ENCODE data around the gene CEP164. TPM values are rescaled to one million over a fixed set of nuclear protein-coding genes. Genes with fewer than 3 reads are reported as not detected.

Gene CEP164
- total and polyA plus RNA-seq, 2 of the 4 experiments (the other 2 are of a cell fraction): 23.3 to 26.9 TPM

GRCh38 chr11:117302228-117302627 is 25.4 kb upstream of the CEP164 start:
- Histone ChIP-seq H2AK9ac (replicated peaks; ENCODE audit: low read depth, low read length, poor library complexity) (no peak overlapping the region), H3K4ac (ENCODE audit: low read depth, low read length) (no peak overlapping the region), H3K79me1 (ENCODE audit: low read depth in 1 of 2, low read length in 2 of 2) (peaks cover 12 to 40% of the 10 kb centered on the region in 2 experiments), H2AFZ (replicated peaks; ENCODE audit: low read length, poor library complexity) (no peak overlapping the region), H3K36me3 (ENCODE audit: control insufficient read depth, insufficient read depth, low read length) (peaks cover 5% of the 10 kb centered on the region), H3K14ac (replicated peaks; ENCODE audit: low read depth, low read length) (no peak overlapping the region), H3K4me3 (ENCODE audit: insufficient read depth, low read depth, low read length) (no peak overlapping the region), H2AK5ac (ENCODE audit: low read depth, low read length) (no peak overlapping the region), H4K8ac (ENCODE audit: low read depth in 2 of 2, low read length in 2 of 2) (no peak overlapping the region), H3K4me2 (ENCODE audit: low read depth, low read length) (no peak overlapping the region), H3K9ac (ENCODE audit: low read depth, low read length) (no peak overlapping the region), H3K4me1 (ENCODE audit: control insufficient read depth, insufficient read depth, low read length) (peaks cover 13% of the 10 kb centered on the region; the same call in 1 of the 2 replicates), H2BK5ac (ENCODE audit: low read depth, low read length, poor library complexity, severe bottlenecking) (no peak overlapping the region), H4K91ac (ENCODE audit: insufficient read depth, low read depth, low read length) (no peak overlapping the region), H2BK15ac (ENCODE audit: low read depth, low read length) (no peak overlapping the region), H3K9me3 (ENCODE audit: control insufficient read depth, insufficient read depth, low read length) (no peaks in the 10 kb centered on the region), H3K18ac (ENCODE audit: low read depth, low read length) (no peak overlapping the region), H2BK20ac (ENCODE audit: low read depth, low read length) (no peak overlapping the region), H4K20me1 (ENCODE audit: insufficient read depth, low read length) (peaks cover 12% of the 10 kb centered on the region; the same call in 1 of the 2 replicates), H3K56ac (ENCODE audit: extremely low read depth, insufficient read depth, low read length) (no peak overlapping the region), H3K27me3 (ENCODE audit: control insufficient read depth, insufficient read depth, low read length) (no peaks in the 10 kb centered on the region), H3K9me1 (ENCODE audit: insufficient read depth, low read length) (peaks cover 7% of the 10 kb centered on the region; the same call in 1 of the 2 replicates), H4K5ac (ENCODE audit: low read depth, low read length) (no peak overlapping the region), H2BK120ac (ENCODE audit: low read depth, low read length) (no peak overlapping the region), H3K23ac (ENCODE audit: low read depth, low read length) (no peak overlapping the region), H3K27ac (ENCODE audit: insufficient read depth, low read length) (no peak overlapping the region)
- dilution Hi-C loops (cut with HindIII; ENCODE audit: low sequenced_read_pairs, unreplicated experiment) (no loop called here), intact Hi-C loops (cut with micrococcal nuclease) (no loop called here), in situ Hi-C loops (cut with MboI; ENCODE audit: low sequenced_read_pairs) (no loop called here)
- DNase-seq (no peak), ATAC-seq (ENCODE audit: low read depth) (no peak)
- no peak for TF ChIP-seq SMC3 (IDR thresholded peaks at IDR 0.05; ENCODE audit: low read depth, low read length)
- TF ChIP-seq CTCF (conservative IDR thresholded peaks at IDR 0.05; ENCODE audit: low read depth, low read length): no peak
- no peak for TF ChIP-seq MAZ (IDR thresholded peaks at IDR 0.05; ENCODE audit: borderline replicate concordance, low read depth, low read length)
- TF ChIP-seq MAFK (IDR thresholded peaks at IDR 0.05; ENCODE audit: low read depth, low read length): no peak
- TF ChIP-seq FOS (IDR thresholded peaks at IDR 0.05; ENCODE audit: low read depth, low read length): no peak
- WGBS, 2 experiments (ENCODE audit: extremely low coverage in 2 of 2, insufficient read length in 1 of 2): 100% methylated on average over 3 of the region's 7 CpGs; no CpG with 5 or more reads in 1 of the 2 experiments
- ChIA-PET CTCF (no interaction called here), POLR2A (ENCODE audit: unreplicated experiment) (no interaction called here)
- no TSS peak for BruUV-seq (replicated peaks)

Data from IMR-90 (cell line).